Stimulated activated CD8-positive, alpha-beta memory T cell treated with anti-CD3 and anti-CD28 coated beads, Interleukin-12 subunit alpha, Interleukin-12 subunit beta, amount 100 ng/mL, for 24 hours (primary cell): ENCODE data around the gene CEBPB.
"Not testable (repeated sequence)": the region's sequence is repeated elsewhere in the genome, so short reads cannot be mapped to it uniquely, and the experiment has no call there.

Source experiments
- DNase-seq: peaks from one replicate; pipeline ENCODE4 v3.0.0-alpha.2; 2020; ENCODE audit errors: extremely low read depth

CEBPB gene

GRCh38 chr20:50190251-50191064 is at the start of gene CEBPB:
TSS of gene CEBPB (plus strand) at chr20:50190830. CDS start at chr20:50191034, 204 bp downstream.
- DNase-seq: peak; percentile 55

GRCh38 chr20:50141018-50141675 is 49.5 kb upstream of the CEBPB start:
- DNase-seq: no peak

DNA sequence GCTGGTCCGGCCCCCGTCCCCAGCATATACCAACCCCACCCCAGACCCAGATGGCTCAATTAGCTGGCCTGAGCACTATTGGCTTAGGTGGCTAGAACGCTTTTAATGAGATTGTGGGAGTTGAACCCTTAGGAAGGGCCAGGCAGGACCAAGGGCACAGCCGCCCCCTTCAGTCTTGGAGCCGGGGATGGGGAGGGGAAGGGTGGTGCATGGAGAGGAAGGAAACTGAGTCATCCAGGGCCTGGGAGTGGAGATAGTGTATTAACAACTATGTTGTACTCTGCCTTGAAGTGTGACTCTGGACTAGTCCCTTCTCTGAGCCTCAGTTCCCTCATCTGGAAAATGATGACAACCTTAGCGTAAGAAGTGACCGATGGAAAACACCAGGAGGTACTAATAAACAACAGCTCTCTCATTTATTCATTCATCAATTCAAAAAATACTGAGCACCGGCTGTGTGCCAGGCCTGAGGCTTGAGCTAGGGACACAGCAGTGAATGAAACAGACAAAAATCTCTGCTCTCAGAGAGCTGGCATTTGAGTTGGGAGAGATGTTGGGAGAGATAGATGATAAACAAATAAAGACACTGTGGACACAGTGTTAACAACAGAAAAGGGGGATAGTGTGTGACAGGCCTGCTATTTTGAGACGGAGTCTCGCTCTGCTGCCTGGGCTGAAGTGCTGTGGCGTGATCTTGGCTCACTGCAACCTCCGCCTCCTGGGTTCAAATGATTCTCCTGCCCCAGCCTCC is 48.6 kb upstream of the CEBPB start:
- no peak for DNase-seq

- DNase-seq: no peak
Observed at GRCh38 chr20:50142812-50143211, 47.8 kb upstream of the CEBPB start.

GRCh38 chr20:50144362-50144761 is 46.3 kb upstream of the CEBPB start:
- DNase-seq: no peak

- DNase-seq: no peak
Observed at GRCh38 chr20:50145566-50145965, 45.1 kb upstream of the CEBPB start.

DNA sequence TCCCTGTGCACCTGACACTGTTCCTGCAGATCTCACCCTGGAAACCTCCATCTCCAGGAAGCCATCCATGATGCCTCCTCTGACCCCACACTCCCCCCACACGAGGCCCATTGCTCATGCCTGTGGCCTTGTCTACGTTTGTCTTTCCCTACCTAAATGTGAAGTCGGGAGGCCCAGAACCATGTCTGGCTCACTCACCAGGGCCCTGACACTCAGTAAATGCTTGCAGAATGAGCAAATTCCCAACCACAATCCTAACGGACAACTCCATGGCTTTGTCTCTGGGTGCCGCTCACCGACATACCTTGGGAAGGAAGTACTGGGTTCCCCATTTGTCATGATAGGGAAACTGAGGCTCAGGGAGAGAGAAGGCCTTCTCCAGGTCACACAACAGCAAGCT is 44.4 kb upstream of the CEBPB start:
- no peak for DNase-seq

DNA sequence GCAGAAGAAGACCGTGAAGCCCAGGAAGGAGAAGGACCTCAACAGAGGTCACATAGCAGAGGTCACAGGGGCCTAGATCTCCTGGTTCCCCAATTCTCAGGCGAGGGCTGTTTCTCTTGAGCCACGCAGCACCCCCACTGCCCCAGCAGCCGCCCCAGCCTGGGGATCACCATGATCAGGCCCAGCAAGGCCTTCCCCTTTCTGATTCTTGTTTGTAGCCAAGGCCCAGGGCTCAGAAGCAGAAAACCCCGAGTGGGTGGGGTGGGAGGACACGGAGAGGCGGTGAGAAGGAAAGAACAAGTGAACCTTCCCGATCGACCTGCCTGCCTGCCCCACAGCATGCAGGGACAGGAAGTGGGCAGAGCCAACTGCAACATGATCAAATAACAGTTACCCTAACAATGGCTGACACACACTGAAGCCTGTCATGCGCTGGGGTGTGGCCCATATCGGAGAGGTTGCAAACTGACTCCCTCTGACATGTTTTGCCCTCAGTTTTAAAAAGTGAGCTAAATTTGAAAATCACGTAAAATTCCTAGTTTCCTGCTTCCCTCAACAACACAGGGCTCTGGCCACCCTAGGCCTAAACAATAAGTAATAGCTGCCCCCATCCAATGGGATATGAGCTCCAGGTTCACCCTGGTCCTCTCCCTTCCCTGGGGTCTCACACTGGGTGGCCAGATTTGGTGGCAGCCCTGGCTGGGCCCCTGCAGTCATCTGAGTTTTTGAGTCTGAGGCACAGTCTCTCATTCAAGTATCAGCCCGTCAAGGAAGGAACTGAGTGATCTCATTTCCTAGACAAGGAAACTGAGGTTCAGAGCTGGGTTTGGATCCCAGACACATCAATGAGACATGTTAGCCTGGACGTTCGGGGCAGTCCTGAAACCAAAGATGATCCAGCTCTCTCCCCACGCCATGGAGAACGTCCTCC is 43.6 kb upstream of the CEBPB start:
- peak; percentile 14 for DNase-seq

DNA sequence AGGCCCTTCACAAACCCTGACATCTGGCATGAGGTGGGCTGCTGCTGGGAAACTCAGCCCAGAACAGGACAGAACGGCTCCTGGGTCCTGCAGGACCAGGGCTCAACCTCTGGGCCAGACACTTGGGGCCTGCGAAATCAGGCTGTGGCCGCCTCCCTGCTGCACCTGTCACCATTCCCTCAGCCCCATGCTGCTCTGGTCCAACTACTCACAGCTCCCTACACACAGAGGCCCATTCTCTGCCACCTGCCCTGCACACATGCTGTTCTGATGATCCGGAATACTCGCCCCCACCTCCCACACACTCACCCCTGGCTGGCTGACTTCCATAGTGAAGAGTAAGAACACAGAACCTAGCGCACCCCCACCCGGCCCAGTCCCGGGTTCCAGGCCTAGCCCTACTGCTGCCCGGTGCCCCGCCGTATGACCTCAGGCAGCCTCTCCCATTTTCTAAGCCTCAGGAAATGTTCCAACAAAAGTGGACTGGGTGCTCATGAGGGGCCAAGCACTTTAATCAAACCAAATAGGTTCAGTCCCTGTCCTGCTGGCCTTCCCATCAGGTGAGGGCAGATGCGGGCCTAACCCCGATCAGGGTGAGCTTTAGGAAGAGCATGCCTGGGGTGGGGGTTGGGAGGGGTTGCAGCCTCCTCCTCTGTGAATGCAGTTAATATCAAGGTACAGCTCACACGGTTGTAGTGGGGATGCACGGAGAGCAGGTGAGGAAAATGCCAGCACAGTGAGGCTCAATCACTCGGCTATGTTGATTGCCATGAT is 41.0 kb upstream of the CEBPB start:
- no peak for DNase-seq

DNA sequence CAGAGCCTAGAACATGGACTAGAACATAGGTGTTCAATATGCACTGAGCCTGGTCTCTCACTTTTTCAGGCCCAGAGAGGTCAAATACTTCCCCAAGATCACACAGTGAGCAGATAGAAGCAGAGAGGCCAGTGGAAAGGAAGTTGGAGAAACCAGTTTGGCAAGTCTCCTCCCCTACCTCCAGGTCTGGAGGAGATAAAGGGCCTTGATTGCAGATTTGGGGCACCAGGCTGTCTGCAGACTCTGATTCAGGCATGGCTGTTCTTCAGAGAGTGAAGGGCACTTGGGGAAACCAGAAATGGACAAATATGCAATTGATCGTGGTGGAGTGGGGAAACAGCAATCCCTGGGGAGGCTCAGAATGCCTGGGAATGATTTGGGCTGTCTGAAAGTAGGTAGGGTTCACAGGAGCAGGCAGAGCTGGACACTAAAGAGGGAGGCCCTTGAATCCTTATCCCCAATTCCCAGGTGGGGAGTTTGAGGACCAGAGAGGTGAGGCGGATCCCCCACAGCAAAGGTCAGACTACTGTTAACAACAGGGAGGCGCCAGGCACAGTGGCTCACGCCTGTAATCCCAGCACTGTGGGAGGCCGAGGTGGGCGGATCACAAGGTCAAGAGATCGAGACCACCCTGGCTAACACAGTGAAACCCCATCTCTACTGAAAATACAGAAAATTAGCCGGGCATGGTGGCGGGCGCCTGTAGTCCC is 39.4 kb upstream of the CEBPB start:
- DNase-seq: no peak

DNA sequence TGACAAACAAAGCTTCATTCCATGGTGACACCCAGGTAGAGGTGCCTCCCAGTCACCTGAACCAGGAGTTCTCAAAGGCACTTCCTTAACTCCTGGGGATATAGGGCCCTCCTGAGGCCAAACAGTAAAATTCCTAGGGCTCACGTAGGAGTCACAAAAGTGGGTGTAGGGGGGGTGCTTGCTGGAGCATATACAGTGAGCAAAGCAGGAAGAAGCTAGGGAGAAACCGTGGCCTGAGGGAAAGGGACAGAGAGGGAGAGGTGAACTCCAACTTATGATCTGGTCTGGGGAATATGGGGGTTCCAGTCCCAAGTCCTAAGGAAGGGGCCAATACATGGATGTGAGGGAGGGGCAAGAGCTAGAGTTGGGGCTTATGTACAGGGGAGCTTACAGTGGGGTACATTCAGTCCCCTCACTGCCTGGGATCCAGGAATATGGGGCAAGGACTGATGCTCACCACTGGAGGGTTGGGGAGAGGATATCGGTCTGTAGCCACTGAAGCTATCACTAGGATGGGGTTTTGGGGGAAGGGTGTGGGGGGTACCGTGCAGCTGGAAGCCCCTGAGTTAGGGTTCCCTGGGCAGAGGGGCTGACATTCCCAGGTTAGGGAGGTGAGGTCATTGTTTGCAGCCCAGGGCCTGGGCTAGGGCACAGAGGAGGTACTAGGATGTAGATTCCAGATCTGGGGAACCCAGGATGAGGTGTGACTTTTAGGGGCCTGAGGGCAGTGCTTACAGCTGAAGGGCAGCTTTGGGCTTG is 38.1 kb upstream of the CEBPB start:
- DNase-seq: no peak

GRCh38 chr20:50153153-50153499 is 37.5 kb upstream of the CEBPB start:
- no peak for DNase-seq

GRCh38 chr20:50153500-50154377 is 36.9 kb upstream of the CEBPB start, which contains the start of gene PEDS1:
TSS of gene PEDS1 (minus strand) at chr20:50153723. CDS start at chr20:50153637, 86 bp downstream.
- DNase-seq: peak; percentile 55

DNA sequence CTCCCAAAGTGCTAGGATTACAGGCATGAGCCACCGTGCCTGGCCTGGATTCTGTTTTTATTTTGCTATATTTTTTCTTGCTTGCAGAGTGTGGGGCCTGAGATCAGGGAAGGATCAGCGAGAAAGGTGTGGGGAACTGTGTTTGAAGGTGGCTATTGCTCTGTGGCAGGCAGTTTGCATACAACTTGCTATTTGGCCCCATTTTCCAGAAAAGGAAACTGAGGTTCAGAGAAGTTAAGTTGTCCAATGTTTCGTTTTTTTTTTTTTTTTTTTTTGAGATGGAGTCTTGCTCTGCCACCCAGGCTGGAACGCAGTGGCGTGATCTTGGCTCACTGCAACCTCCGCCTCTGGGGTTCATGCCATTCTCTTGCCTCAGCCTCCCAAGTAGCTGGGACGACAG is 29.1 kb upstream of the CEBPB start:
- not testable (repeated sequence) for DNase-seq

- DNase-seq: no peak
Observed at GRCh38 chr20:50163570-50164317, 26.9 kb upstream of the CEBPB start.

DNA sequence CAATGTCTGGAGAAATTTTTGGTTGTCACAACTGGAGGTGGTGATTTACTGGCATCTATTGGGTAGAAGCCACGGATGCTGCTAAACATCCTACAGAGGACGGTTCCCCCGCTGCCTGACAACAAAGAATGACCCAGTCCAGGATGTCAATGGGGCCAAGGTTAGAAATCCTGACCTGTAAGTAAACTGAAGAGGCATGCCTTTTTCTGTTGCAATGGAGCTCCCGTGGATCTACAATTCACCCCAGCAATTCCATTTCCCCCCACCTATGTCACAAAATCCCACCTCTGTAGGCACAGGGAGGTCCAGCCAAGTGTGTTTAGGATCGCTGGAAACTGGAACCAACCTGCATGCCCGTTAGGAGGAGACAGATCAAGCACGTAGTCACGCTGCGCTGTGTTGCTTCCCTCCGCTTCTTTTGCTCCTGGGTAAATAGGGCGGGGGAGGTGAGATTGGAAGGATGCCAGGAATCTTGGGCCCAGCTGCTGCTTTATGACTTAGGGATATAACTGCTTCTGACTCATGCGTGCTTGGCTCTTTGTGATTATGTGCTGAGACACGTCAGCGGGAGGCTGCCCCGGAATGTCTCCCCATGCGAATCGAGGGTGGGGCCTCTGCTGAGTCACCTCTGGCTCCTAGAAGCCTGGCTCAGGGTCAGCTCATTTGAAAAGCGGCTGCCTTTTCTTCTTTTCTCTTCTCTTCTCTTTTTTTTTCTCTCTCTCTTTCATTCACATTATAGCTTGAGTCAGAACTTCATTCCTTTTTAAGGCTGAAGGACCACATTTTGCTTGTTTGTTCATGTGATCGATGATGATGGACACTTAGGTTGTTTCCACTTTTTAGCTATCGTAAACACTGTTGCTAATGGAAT is 24.7 kb upstream of the CEBPB start:
- peak; percentile 64 for DNase-seq
